ENCODE measurements around the gene CEMIP.

The CEMIP gene, protein sequence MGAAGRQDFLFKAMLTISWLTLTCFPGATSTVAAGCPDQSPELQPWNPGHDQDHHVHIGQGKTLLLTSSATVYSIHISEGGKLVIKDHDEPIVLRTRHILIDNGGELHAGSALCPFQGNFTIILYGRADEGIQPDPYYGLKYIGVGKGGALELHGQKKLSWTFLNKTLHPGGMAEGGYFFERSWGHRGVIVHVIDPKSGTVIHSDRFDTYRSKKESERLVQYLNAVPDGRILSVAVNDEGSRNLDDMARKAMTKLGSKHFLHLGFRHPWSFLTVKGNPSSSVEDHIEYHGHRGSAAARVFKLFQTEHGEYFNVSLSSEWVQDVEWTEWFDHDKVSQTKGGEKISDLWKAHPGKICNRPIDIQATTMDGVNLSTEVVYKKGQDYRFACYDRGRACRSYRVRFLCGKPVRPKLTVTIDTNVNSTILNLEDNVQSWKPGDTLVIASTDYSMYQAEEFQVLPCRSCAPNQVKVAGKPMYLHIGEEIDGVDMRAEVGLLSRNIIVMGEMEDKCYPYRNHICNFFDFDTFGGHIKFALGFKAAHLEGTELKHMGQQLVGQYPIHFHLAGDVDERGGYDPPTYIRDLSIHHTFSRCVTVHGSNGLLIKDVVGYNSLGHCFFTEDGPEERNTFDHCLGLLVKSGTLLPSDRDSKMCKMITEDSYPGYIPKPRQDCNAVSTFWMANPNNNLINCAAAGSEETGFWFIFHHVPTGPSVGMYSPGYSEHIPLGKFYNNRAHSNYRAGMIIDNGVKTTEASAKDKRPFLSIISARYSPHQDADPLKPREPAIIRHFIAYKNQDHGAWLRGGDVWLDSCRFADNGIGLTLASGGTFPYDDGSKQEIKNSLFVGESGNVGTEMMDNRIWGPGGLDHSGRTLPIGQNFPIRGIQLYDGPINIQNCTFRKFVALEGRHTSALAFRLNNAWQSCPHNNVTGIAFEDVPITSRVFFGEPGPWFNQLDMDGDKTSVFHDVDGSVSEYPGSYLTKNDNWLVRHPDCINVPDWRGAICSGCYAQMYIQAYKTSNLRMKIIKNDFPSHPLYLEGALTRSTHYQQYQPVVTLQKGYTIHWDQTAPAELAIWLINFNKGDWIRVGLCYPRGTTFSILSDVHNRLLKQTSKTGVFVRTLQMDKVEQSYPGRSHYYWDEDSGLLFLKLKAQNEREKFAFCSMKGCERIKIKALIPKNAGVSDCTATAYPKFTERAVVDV (N-terminal part only)

DNA sequence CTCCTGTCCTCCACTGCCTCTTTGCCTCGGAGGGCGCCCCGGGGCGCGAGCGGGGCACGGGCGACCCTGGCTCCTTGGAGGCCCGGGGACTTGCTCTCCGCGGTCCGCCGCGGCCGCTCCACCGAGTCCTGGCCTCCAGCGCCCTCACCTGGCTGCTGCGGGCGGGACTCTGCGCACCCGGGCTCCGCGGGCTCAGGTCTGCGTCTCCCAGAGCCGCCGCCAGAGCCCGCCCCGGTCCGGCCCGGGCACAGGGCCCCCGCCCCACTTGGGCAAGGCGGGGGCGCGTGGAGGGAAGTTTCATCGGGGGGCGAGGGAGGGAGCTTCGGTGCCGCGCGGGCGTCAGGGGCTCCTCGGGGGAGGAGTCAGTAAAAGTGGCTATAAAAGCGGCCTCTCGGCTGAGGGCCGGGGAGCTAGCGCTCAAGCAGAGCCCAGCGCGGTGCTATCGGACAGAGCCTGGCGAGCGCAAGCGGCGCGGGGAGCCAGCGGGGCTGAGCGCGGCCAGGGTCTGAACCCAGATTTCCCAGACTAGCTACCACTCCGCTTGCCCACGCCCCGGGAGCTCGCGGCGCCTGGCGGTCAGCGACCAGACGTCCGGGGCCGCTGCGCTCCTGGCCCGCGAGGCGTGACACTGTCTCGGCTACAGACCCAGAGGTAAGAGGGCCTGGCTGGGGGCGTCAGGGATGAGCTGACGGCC, at the start of gene CEMIP:
TSS of gene CEMIP (plus strand) at position 407 of the 694 bp plus-strand sequence. CDS start 94,510 bp downstream, outside the sequence.
- no peak for DNase-seq (ENCODE audit: low read depth)

DNA sequence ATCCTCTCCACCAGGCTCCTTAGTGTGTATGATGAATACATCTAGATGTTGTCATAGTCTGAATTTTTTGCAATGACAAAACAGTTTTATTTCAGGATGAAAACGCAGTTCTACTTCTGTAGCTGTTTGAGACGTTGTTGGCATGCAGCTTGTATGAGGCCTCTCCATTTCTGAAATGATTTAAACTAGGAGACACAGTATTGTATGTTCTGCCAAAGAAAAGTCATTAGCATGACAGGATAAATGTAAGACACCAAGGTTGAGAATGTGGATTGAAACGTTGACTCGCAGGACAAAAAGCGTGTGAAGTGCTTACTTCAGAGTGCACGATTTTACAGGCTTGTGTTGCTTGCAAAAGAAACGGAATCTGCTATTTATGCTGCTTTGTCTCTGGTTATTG, 48.8 kb upstream of the CEMIP start:
- DNase-seq (ENCODE audit: low read depth): no peak

DNA sequence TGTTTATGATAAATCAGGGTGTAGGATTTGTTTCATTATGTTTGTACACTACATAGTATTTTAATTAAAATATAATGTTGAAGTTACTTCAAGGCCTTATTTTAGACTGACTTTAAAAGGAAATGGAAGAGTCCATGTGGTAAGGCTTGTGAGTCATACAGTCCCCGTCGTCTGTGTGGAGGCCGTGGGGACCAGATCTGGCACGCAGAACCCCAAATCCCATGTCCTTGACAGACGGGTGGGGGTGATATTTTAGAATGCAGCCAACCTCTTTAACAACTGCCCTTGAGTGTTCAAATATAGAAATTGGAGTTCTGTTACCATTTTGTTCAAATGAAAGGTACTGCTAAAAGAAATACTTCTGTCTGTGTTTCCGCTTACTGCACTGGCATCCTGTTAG, 48.2 kb upstream of the CEMIP start:
- no peak for DNase-seq (ENCODE audit: low read depth)

DNA sequence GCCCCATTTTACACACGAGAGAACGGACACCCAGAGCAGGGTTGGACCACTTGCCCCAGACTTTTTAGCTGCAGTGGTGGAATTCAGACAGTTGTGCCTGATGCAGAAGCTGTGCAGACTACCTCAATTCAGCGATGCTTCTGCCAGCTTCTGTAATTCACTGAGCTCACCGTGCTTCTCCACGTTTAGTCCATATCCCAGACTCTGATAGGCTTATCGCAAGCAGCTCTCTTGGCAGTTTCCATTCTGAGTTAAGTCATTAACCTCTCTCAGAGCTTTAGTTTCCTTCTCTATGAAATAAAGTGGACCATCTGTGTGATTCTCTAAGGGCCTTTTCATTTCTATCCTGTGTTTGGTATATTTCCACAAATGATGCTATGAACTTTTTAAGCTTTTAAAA, 47.0 kb upstream of the CEMIP start:
- DNase-seq (ENCODE audit: low read depth): no peak

DNA sequence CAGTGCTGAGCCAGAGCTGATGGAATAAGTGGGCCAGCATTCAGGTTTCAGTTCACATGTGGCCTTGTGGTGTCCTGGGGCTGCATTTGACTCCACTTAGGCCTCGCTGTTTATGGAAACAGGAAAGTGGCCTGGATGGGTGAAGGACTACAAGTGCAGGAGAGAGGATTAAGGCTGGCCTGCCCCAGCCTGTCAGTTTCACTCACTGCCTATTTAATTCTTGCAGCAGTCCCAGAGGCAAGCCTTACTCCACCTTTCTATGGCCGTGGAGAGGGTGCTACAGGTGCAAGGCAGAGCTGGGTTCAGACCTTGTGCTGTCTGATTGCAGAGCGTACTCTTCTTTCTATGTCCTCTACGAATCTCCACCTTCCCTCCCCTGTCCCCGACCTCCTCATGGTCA, 46.4 kb upstream of the CEMIP start:
- DNase-seq (ENCODE audit: low read depth): no peak

DNA sequence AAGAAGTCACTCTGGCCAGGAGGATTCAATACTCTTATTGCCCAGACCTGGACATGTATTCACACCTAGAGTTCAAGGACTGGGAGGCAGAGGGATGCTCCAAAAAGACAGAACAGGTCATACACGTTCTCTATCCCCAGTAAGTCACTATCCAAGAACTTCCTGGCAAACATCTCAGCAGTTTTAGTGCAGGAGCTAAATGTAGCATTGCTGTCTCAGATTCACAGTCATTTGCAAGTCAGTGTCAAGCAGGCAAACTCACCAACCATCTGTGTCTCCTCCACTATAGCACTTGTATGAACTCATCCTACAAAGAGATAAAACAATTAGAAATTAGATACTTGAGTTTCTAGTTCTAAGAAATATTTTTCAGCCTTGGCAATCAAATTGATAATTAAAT, 45.7 kb upstream of the CEMIP start:
- no peak for DNase-seq (ENCODE audit: low read depth)

DNA sequence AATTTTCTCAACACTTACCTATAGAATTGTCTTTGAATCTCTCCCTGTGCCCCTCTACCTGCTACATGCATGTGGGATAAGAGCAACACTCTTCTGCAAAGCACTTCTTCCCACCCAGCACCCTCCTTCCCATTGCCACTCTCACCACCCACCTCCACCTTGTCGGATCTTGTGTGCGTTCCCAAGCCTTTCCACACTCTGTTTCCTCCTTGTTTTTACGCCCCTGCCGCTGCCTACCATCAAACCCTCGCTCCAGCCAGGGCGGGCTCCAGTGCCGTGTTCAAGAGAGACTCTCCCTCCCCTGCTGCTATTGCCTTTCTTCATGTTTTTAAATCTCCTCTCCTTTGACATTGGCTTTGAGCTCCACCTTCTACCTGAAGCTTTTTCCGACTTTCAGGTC, 43.8 kb upstream of the CEMIP start:
- DNase-seq (ENCODE audit: low read depth): no peak

DNA sequence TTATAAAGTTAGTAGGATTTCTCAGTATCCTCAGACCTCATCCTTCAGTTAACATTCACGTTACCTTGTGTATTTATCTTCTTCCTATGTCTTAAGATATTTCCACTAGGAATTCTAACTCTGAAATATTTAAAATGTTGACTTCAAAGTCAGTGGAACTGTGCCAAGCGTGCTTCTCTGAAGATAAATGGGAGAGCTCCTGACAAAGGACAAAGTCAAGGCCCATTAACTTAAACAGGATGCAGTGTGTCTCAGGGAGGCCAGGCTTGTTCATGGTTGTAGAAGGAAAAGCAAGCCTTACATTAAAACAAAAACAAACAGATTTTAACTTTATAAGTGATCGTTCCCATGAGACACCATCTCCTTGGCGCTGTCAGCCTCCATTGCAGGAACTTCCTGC, 42.6 kb upstream of the CEMIP start:
- DNase-seq (ENCODE audit: low read depth): no peak

DNA sequence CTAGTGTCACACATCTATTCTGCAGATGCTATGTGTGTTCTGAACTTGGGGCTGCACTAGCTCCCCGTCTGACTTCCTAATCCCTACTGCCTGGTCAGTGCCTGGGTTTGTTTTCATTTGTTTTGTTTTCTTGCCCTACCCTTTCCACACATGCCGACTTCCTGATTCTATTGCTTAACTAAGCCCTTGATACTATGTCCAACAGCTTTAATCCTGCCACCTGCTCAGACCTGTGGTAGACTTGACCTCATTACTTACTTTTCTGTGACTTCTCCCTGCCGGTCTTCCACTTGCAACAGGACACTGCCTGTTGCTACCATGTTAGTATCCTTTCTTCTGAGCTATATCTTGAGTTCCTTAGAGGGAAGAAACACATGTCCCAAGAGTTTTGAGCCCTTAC, 39.3 kb upstream of the CEMIP start:
- DNase-seq (ENCODE audit: low read depth): no peak

DNA sequence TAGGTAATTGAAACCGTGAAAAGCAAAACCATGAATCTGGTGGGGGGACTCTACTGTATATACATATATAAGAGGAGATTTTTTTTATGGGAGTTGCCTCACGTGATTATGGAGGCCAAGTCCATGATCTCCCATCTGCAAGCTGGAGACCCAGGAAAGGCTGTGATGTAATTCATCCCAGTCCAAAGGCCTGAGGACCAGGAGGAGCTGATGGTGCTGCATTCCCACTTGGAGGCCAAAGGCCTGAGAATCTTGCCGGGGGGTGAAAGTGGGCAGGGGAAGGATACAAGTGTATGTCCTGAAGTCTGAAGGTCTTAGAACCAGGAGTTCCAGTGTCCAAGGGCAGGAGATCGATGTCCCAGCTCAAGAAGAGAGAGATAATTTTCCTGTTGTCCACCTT, 37.1 kb upstream of the CEMIP start:
- DNase-seq (ENCODE audit: low read depth): no peak

DNA sequence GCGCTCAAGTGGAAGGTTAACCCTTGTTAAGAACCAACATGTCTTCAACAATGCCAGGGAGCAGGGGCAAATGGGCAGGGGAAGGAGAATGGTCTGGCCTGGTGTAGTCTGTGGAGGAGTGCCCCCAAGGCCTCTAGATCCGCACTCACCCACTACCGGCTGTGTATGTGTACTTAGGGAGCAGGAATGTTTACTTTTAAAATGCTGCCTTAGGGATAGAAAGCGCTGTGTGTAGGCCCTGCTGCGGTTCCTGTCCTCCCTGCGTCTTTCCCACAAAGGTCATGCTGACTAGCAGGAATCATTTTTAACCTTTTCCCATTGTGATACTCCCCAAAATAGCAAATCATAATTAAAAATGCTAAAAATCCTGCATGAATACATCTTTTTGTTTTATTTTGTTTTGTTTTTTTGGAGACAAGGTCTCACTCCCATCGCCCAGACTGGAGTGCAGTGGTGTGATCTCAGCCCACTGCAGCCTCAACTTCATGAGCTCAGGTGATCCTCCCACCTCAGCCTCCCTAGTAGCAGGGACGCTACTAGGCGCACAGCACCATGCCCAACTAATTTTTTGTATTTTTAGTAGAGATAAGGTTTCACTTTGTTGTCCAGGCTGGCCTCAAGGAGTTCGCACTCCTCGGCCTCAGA, 35.9 kb upstream of the CEMIP start:
- no peak for DNase-seq (ENCODE audit: low read depth)

DNA sequence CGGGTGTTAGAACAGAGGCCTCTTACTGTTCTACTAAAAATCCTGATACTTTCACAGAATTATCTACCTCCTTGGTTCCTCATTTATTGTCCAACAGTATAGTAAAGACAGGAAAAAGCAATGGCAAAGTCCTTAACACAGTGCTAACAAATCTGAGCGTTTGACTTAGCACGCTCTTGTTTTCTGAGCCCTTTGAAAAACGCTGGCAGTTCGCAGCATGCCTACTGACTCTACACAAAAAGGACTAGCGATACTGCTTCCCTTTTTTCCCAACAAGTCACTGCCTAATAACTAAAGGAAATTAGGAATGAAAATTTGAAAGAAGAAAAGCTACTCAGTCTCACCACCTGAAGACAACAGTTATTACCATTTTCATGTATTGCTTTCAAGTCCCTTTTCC, 34.8 kb upstream of the CEMIP start:
- no peak for DNase-seq (ENCODE audit: low read depth)

DNA sequence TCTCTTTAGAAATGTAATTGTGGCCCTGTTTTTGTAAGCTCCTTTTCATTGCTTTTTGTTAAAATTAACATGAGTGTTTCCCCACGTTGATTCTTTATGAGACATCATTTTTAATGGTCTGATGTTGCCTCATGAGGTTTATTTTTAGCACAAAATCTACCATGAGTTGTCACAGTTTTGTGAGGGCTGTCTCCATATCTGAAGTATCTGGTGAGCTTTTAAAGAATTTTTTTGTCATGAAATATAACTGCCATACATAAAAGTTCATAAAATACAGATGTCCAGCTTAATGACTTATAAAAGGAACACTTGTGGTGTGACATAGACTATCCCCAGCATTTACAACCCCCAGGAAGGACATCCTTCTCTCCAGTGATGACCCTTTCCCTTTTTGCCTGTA, 34.3 kb upstream of the CEMIP start:
- DNase-seq (ENCODE audit: low read depth): no peak

DNA sequence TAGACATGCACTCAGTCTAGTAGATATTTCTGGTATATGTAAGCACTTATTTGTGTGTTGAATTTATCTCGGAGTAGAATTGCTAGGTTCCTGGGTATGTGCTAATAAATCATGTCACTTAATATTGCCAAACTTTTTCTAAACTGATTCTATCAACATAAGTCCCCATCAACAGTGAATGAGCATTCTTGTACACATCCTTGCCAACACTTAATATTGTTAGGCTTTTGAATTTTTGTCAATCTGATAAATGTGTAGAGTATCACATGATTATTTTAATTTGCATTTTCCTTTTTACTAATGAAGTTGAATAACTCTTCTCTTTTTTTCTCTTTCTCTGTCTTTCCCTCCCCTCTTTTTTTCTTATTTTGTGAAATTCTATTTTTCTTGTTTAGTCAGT, 33.3 kb upstream of the CEMIP start:
- no peak for DNase-seq (ENCODE audit: low read depth)

DNA sequence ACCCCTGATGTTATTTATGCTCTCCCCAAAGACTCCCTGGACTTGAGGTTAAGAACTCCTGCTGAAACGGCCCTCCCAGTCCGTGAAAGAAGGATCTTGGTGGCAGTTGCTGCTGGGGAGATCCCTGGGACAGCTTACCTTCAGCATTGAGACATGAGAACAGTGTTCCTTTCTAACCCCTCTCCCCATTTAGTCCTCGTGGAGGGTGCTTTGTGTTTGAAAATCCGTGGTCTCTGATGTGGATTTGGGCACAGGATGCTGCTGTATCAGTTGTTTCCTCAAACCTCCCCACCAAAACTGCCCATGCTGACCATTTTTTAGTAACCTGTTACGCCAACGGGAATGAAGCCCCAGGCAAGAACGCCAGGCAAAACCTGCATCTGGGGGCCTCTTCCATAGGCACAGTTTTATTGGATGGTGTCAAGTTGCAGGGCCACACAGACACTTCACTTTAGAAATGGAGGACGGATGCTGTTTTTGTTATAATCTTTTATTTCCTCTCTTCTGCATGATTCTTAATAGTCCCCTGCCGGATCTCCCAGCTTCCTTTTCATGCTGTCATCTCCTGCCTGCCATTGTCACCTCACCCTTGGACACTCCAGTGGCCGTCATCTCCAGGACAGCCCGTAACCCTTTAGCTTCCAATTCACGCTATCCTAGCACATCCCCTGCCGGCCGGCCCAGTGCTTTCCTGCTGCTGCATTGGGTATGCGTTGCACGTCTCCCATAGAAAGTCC, 31.7 kb upstream of the CEMIP start:
- no peak for DNase-seq (ENCODE audit: low read depth)

DNA sequence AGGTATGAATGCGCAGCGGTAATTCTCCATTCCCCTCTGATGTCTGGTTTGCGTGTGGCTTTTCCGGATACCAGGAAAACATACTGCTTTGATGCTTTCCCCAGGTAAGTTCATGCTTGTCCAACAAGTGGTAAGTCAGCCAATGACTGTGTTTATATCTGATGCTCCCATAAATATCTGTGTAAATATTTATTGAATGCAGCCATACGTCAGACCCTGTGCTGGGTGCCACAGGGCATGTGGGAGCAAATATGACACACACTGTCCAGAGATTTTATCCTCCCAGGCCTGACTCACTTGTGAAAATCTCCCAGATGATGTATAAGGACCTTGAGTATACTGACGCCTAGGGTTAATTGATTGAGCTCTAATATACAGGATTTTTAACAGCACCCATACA, 29.6 kb upstream of the CEMIP start:
- no peak for DNase-seq (ENCODE audit: low read depth)

DNA sequence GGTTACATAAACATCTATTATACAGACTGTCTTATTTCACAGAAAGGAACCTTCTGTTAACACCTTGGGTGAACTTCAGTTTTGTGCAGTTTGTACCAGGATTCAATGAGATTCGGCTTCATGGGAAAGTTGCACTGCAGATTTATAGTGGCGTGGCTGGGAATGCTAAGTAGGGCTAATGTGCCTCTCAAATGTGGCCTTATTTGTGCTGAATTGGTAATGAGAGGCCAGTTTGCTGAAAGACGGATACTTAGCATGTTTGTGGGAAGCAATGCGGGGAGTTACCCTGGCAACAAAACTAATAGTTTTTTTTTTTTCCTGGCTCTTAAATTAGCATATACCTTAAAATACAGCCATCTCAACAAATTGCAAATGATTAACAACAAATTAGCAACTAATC, 28.6 kb upstream of the CEMIP start:
- no peak for DNase-seq (ENCODE audit: low read depth)

DNA sequence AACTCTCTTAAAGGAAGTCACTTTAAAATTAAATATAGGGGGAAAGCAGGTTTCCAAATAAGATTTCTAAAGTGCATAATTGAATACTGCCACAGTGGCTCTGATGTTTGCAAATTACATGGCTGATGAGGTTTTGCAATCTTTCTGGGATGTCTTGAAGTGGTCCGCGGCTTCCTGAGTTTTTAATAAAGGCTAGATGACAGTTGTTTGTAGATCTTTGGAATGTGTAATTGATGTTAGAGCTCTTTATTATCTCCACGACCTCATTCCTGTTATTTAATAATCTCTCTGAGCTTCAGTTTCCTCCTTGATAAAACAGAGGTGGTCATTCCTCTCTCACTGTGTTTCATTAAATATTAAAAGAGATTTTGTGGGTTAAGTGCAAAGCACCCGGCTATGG, 27.0 kb upstream of the CEMIP start:
- no peak for DNase-seq (ENCODE audit: low read depth)

DNA sequence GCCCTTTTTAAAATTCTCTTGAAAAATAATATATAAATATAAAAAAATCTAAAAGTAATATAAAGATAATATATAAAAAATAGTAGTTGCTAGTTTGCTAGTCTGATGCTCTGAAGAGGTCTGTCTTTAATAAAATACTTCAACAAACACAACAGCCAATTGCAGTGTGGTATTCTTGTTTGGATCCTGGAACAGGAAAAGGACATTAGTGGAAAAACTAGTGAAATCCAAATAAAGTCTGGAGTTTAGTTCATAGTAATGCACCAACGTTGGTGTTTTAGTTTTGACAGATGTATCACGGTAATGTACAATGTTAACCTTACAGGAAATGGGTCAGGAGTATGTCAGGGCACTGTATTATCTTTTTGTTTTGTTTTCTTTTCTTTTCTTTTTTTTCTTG, 26.0 kb upstream of the CEMIP start:
- no peak for DNase-seq (ENCODE audit: low read depth)

DNA sequence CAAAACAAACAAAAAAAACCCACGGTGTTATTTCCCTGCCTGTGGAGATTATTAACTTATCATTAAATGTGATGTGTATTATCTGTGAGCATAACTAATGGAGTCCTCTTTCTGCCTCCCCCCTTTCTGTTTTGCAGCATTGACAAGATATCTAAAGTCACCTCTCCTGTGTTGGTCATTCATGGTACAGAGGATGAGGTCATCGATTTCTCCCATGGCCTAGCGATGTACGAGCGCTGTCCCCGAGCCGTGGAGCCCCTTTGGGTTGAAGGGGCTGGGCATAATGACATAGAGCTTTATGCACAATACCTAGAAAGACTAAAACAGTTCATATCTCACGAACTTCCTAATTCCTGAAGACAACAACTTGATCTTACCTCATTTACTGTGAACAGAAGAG, 25.2 kb upstream of the CEMIP start:
- DNase-seq (ENCODE audit: low read depth): no peak

DNA sequence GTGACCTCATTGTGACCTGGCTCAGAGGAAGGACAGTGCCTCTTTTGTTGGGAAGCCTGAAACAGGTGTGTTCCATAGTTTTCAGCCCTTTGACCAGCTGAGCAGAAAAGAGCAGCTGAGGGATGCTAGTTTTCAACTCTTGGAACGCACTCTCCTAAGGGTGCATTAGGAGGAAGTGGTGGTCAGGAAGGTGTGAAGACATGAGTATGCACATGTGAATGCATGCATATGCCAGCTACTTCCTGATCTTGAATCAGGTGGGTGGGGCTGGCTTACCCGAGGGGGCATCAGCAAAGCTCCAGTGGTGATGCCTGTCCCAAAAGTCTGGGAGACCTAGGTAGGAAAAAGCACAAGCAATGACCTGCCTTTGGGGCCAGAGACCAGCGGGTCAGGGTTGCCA, 23.3 kb upstream of the CEMIP start:
- no peak for DNase-seq (ENCODE audit: low read depth)

All from stimulated activated CD8-positive, alpha-beta memory T cell treated with anti-CD3 and anti-CD28 coated beads, Interleukin-12 subunit alpha, Interleukin-12 subunit beta, amount 100 ng/mL, for 4 hours (primary cell).